Retina (tissue), 1 donor: ENCODE results near the gene GSTT2.

Experiments used
- DNase-seq: peaks from one replicate; pipeline ENCODE4 v3.0.0-alpha.2; 2016

GSTT2 gene

DNA sequence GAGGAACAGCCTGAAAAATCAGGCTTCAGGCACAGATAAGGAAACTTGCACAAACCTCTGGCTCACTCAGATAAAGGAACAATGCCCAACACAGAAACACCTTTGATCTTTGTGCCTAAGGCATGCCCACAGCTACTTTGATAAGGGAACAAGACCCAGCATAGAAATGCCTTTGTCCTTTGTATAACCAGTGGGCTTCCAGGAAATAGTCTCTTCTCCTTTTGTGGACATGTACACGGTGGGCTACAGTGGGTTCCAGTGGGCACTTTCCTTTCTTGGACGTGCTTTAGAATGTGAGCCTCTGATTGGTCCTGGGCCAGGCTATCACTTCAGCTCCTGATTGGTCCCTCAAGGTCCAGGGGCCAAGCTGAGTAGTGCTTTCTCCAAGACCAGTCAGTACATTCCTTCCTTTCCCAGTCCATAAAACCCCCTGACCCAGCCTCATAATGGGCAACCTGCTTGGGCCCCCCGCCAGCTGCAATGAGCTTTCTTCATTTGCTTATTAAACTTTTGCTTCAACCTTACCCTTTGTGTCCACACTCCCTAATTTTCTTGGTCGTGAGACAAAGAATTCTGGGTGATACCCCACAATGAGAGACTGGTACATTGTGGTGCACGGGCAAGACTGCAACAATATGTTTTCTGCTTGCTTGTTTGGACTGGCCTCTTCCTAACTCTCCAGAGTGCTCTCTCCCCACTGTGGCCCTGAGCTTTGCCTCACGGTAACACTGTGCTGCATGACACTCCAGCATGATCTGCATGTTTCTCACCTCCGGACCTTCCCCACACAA lies 29.5 kb downstream of the GSTT2 start:
- DNase-seq = no peak

DNA sequence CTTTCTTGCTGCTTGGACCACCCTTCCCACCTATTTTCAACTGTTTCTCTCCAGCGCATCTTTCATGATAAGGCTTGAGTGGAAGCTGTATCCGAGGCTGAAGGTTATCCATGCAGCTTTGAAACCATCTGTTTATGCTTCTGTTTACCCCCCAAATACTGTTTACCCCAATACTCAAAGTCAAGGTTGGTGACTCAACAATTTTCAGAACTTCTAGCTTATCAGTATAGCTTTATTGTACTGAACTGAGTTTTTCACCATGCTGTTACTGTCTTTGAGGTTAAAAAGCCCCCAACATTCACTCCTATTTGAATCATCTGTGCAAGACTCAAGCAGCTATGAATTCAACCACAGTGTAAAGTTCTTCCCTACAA lies 30.1 kb downstream of the GSTT2 start:
- DNase-seq = no peak

DNA sequence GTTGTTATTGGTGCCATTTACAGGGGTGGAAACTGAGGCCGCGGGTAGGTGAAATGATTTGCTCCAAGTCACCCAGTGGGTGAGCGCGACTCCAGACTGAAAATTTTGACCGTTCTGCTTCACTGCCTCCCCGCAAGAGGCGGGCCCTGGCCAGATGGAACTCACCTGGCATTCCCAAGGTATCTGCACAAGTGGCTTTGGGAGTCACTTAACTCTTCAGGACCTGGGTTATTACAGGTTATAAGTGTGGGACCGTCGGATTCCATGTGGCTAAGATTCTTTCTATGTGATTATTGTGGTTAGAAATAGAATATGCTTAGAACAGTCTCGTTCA lies 31.8 kb downstream of the GSTT2 start:
- DNase-seq = no peak

DNA sequence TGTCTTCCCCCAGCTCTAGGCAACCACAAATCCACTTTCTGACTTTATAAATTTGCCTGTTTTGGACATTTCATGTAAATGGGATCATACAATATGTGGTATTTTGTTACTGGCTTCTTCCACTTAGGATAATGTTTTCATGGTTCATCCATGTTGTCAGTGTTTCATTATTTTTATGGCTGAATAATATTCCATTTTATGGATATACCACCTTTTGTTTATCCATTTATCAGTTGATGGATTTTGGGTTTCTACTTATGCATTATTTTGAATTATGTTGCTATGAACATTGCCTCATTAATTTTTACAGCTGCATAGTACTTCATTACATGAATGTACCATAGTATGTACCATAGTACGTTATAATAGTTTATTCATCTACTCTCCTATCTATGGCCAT lies 36.2 kb downstream of the GSTT2 start:
- no peak for DNase-seq

- no peak for DNase-seq
Measured at GRCh38 chr22:24021304-24021703, 41.4 kb downstream of the GSTT2 start.

GRCh38 chr22:24023204-24023789 lies 43.4 kb downstream of the GSTT2 start:
- no peak for DNase-seq

GRCh38 chr22:24024354-24024753 lies 44.4 kb downstream of the GSTT2 start:
- DNase-seq = no peak

DNA sequence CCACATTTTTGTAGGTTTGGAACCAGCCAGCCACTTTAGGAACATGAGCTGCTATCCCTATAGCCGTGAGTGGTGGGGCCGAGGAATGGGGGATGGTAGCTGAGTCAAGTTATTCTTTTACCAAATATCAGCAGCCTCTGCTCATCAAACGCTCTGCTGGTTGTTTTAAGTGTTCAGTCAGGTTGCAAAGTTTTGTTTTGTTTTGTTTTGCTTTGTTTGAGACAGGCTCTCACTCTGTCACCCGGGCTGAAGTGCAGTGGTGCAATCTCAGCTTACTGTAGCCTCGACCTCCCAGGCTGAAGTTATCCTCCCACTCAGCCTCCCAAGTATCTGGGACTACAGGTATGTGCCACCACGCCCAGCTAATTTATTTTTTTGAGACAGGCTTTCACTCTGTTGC lies 45.5 kb downstream of the GSTT2 start:
- no peak for DNase-seq

- no peak for DNase-seq
Measured at GRCh38 chr22:24026056-24026455, 46.1 kb downstream of the GSTT2 start.

- no peak for DNase-seq
Measured at GRCh38 chr22:24026733-24027132, 46.8 kb downstream of the GSTT2 start.

DNA sequence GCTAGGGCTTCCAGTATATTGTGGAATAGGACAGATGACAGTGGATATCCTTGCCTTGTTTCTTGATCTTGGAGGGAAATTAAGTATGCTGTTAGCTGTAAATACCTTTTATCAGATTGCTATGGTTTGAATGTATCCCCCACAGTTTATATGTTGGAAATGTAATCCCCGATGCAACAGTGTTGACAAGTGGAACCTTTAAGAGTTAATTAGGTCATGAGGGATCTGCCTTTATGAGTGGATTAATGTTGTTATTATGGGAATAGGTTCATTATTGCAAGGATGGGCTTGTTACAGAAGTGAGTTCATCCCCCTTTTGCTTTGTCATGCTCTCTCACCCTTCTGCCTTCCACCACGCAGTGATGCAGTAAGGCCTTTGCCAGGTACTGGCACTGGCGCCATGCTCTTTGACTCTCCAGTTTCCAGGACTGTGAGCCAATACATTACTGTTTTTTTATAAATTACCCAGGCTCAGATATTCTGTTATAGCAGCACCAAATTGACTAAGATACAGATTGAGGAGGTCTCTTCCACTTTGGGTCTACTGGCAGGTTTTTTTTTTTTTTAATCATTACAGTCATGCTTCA lies 47.5 kb downstream of the GSTT2 start:
- DNase-seq = no peak

- no peak for DNase-seq
Measured at GRCh38 chr22:24027991-24028390, 48.1 kb downstream of the GSTT2 start.

DNA sequence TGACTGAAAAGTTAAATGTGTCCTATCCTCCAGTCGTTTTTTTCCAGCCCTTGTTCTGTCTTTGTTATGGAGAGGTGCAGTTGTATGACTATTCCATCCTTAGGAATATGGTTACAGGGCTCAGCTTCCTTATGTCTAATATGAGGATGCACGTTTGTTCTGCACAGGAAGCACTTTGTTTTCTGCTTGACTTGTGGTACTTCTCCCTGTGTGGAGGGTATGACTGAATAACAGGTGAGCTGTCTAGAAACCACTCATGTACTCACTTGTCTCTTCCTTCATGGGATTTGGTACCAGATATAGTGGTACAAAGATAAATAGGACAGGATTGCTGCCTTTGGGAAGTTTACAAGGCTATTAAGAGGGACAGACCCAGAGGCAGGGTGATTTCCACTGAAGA lies 48.6 kb downstream of the GSTT2 start:
- no peak for DNase-seq

- DNase-seq = no peak
Measured at GRCh38 chr22:24029304-24029703, 49.4 kb downstream of the GSTT2 start.

DNA sequence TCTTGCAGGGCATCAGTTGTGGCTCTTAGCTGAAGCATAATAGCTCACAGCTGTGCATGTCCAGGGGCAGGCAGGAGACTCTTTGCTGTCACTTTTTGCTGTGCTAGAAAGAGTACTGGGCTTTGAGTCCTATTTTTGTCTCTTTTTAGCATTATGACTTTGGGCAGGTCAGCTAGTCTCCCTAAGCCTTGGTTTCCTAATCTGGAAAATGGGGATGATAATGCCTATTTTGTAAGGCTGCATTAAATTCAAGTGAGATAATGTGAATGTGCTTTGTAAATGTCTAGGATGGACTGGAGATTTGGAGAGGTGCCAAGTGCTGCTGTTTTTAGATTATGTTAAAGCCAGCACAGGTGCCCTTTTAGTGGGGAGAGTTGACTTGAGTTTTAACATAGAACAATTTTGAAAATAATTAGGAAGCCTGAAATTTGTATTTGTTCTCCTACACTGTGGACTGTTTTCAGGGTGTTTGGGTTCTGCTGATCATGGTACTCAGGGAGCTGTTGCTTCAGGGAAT lies 50.3 kb downstream of the GSTT2 start:
- no peak for DNase-seq
